NCI-H146 treated with DMSO at 0.1 percent for 48 hours (cell line): Measurements from ENCODE around the gene HPSE2.
"Not testable (repeated sequence)": the region's sequence is repeated elsewhere in the genome, so short reads cannot be mapped to it uniquely, and the experiment has no call there.

Source experiments
- DNase-seq: peaks from one replicate; lab custom pipeline; 2025; ENCODE audit not compliant: unreplicated experiment; lab: John Stamatoyannopoulos, UW

Gene HPSE2

DNA sequence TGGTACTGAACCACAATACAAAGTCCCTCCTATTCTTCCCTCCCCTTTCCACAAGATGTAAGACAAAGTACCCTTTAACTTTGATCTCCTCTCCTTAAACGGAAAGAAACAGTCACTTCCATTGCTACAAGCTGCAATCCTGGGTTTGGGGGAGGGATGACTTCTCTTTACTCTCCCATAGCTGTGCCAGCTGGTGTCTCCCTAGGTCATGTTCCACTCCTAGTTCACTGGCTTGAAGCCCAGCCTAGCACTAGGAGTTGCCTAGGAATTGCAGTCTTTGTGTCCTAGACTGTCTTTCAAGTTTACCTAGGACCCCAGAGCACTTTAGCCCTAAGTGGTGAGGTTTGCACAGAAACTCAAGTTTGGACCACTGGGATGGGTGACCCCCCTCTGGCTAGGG, 311.1 kb downstream of the HPSE2 start:
- no peak for DNase-seq

DNA sequence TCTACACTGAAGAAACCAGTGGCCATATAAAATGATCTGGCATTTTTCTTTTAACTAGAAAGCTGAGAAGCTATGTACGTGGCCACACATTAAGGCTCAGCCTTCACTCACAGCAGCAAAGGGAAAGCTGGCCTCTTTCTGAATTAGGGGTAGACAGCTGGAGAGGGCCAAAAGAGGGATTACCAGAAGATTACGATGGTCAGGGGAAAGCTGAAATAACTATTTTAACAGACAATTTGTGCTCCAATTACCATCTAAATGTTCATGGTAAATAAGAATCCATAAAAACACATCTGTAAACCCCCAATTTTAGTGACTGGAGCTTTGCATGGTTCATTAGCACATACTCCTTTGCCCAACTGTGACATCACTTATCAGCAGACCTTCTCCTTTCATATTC, 314.3 kb downstream of the HPSE2 start:
- no peak for DNase-seq

DNA sequence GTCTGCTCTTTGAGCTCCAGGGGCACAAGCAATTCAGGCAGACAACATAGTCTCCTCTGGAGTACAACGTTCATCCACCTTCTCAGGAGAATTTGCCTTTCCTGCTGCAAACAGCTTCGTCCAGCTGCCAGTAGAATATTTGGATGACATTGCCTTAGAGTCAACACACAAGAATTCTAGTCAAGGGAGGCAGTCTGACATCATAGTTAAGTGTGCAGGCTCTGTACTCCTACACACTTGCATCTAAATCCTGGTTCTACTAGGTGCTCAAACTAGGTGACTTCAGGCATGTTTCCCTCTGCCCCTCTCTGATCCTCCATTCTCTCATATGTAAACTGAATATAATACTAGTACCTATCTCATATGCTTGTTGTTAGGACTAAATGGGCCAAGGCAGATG, 314.8 kb downstream of the HPSE2 start:
- DNase-seq: no peak

DNA sequence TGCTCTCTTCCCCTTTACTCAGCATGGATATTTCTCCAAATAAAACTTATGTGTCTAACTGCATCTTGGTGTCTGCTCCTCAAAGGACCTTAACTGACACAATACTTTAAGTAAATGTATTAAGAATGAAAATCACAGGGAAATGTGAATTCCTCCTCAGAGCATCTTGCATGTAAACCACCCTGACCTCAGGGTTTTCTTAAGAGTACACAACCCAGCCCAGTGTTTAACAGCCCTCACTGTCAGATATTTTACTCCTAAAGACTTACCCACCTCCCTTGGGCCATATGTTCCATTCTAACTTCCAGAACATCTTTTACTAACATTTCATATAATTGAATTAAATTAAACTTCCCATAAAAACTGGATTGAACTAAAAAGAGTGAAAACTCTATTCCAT, 315.3 kb downstream of the HPSE2 start:
- no peak for DNase-seq

DNA sequence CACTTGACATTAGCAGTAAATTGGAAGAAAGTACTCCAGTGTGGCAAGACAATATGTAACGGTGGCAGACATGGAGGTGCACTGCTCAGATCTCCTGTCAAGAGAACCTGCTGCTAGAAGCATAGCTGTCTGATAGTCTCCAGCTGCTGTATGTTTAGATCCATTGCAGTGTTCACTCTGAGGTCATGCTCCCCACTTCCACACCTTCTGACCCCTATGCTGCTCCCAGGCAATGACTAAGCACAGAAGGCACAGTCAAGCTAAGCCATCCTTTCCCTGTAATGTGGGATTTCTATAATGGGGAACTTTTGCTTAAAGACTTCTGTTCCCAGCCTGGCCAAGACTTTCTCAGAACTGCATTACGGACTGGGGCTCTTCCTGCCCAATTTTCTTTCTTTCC, 315.8 kb downstream of the HPSE2 start:
- DNase-seq: no peak

DNA sequence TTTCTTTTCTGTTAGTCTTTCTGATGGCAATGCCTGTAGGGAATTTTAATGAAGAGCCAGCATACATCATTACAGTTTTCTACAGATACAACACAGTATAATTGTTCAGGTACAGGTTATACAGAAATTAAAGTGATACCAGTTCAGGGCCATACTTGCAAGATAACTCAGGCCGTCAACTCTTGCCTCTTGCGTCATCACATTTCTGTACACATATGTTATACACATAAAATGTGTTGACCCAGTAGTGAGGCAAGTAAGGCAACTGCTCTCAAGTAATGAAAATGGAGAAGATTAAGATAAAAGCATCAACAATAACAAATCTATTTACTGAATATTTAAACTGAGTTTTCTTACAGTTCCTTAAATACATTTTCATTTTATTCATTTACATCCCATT, 317.8 kb downstream of the HPSE2 start:
- no peak for DNase-seq

DNA sequence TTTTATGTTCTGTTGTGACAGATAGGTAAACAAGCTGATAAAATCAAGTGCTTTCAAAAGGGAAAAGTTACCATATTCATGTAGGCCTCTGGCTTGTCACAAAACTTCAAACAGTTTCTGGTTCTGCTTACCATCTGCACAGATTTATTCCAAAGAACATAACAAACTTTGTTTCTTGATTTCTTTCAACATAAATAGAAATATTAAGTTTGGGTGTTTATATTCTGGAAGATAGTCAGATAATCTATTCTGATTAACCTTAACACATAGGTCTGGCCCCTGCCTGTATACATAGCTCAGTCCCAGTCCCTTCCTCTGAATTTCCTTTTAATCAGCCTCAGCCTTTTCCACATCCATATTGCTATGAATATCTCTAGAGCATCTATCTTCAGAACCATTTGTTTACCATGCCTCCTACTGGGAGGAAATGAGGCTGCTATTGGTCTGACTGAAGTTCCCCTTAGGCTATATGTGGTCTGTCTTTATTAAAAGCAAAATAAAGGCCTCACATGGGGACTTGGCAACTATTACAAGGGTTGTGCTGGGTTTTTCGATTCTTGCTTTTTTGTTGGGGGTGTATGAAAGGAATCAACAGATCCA, 319.0 kb downstream of the HPSE2 start:
- DNase-seq: no peak

DNA sequence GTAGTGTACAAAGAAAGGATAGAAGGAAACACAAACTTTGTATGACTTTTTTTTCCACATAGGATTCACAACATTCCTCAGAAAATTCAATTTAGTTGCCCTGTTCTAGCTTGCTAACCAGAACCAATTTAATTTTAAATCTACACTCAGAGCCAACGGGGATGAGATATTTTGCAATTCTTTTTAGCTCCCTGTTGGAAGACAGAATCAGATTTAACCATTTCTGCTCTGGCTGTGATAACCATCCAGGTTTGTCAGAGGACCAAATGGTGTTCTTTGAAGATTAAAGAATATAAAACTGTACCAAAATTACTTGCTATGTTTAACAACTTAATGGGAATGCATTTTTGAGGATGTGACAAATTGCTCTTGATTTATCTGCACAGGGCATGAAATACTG, 319.7 kb downstream of the HPSE2 start:
- DNase-seq: no peak

DNA sequence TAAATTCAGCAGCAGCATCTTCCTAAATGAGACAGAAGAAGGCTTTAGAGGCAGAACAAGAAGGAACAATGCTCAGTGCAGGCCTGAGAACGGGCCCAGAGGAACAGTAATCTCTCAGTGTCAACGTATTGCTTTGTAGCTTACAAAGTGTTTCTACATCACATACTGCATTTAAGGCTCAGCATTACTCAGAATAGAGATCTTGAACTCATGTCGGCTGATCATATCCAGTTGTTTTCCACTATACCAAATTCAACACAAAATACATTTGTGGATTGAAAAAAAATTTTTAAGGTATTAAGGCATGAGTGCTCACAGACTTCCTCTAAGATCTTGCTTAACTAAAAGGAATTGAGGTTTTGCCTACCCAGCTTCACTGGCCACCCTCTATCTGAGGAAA, 325.1 kb downstream of the HPSE2 start:
- DNase-seq: no peak

DNA sequence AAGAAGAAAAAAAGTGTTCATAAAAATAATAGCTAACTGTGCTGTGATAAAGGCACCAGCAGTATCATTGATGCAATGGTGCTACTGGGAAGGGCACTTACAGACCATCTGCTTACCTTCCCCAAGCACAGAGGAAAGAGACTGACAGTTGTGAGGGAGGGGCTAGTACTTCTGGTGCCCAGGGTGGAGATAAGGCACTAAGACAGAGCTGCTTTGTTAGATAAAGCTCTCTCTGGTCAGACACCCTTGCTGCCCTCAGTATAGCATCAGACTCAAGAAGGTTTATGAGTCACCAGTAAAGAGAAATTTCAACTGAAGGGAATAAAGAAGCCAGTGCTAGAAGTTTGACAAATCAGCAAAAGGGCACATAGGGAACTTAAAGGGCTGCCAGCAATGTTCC, 325.6 kb downstream of the HPSE2 start:
- DNase-seq: no peak

DNA sequence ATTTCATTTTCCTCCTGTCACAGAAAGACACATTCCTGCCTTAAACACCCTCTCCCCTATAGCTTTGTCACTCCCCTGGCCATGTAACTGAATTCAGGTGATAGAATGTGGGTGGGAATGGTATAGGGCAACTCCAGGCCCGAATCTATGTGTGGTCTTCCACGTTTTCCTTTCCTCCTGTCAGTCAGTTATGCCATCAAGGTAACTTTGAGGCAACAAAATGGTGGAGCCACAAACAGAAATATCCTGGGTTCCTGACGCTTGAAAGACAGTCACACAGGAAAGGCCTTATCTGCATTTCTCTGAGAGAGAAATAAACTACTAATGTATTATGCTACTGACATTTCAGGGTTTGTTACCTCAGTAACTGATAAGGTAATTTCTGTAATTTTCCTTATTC, 326.8 kb downstream of the HPSE2 start:
- no peak for DNase-seq

DNA sequence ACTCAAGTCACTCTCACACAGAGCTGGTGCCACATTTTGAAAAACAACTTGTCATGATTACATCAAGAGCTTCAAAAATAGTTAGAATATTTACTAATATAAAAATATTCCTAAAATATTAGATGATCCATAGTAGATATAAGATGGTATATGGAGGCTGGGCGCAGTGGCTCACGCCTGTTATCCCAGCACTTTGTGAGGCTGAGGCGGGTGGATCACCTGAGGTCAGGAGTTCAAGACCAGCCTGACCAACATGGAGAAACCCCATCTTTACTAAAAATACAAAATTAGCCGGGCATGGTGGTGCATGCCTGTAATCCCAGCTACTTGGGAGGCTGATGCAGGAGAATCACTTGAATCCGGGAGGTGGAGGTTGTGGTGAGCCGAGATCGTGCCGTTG, 327.4 kb downstream of the HPSE2 start:
- DNase-seq: not testable (repeated sequence)

DNA sequence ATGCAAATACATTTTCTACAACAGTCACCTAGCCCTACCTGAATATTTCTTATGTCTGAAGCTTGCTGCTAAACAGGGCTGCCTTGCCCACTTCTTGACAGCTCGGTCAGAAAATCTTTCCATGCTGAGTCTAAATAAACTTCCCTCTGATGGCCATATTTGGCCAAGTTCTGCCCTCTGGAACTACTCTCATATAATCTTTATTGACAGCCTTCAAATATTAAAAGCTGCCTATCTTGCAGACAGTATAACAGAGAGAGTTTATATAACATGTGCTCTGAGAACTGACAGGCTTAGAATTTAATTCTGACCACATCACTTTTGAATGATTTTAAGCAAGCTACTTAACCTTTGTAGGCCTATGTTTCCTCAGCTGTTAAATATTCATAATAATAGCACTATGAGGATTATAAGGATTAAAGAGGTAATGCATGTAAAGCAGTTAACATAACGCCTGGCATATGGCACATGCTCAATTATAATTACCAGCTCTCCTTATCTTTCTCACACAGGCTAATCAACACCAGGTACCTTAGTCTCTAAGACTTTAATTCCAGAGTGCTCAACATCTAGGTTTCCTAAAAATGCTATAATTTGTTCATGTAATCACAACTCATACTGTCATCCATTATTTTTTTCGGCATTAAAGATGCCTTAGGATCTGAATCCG, 334.1 kb downstream of the HPSE2 start:
- DNase-seq: no peak

DNA sequence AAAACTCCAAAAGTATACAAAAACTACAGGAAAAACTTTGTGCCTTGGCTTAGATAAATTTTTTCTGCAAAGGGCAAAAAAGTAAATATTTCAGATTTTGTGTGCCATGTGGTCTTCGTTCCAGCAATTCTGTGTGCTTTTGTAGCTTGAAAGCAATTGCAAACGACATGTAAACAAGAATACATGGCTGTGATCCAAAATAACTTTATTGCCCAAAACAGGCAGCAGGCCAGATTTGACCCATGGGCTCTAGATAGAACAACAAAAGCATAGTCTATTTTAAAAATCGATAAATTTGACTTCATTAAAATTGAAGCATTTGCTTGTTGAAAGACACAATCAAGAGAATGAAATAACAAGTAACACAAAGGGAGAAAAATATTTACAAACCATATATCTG, 336.6 kb downstream of the HPSE2 start:
- no peak for DNase-seq

DNA sequence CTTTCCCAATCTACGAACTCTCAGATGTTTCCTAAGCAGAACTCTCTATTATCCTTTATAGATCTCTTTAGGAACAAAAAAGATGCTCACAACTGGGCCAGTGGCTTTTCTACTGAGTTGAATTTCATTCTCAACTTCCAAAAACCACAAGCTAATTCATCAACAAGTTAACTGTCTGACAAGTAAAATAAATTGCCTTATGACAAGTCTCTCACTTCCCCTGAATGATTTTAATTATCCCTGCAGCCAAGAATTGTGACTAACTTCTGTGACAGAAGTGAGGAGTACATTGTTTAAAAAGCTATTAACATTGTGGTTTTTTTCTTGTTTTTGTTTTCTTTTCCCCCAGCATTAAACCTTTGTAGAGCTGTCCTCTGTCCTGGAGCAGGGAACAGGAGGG, 343.1 kb downstream of the HPSE2 start:
- DNase-seq: no peak

DNA sequence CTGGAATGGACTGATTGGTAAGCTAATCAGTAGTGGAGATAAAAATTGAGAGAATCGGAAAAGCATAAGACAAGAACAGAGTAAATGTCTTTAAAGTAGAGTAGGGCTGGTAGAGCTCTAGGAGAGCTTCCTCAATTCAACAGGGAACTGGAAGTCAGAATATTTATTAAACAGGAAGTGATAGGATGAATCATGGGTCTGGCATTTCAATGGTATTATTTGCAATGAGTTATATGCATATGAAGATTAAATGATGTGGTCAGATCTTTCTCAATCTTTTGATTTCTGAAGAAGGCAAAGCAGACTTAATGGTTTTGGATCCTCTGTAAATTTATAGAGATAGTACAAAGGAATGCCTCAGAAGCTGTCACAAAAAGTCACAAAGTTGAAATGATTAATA, 349.0 kb downstream of the HPSE2 start:
- DNase-seq: no peak

DNA sequence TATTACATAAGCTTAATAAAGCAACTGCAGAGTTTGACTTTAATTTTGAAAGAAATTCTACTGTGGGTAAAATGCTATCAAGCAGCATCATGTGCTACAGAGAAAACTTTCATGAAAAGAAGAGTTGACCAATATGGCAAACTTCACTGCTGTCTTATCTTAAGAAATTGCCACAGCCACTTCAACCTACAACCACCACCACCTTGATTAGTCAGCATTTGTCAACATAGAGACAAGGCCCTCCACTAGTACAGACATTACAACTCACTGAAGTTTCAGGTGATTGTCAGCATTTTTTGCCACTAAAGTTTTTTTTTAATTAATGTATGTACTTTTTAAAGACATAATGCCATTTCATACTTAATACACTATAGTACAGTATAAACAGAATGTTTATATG, 350.3 kb downstream of the HPSE2 start:
- no peak for DNase-seq

DNA sequence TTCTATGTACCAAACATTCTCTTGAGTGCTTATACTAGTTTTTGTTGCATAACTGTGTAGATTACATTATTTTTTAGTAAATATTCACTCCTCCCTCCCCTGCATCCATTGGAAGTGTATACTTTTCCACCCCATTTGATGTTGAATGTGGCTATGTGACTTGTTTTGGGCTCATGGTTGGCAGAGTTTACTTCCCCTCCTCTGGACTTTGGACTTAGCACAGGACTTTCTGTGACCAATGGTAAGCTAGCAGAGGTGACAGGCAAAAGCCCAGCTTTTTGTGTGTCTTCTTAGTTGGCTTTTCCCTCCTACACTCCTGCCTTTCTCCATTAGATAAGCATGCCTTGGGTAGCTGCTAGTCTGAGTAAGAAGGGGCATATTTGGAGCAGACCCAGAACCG, 353.9 kb downstream of the HPSE2 start:
- no peak for DNase-seq

DNA sequence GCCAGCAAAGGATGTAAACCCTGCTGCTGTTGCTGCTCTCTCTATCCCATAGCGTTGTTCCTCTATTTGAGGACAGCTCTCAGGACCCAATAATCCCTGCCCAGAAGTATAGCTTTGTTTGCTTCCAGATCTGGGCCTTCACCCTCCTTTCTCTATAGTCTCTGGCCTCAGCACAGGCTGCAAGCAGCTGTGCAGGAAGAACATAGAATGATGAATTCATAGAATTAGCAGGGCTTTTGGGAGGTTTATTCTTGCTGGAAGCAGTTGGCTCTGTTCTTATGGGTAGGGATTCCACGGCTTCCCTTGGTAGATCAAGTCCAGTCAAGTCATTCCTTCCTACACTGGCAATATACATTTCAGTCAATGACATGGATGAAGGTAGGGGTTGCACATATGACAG, 354.7 kb downstream of the HPSE2 start:
- no peak for DNase-seq

DNA sequence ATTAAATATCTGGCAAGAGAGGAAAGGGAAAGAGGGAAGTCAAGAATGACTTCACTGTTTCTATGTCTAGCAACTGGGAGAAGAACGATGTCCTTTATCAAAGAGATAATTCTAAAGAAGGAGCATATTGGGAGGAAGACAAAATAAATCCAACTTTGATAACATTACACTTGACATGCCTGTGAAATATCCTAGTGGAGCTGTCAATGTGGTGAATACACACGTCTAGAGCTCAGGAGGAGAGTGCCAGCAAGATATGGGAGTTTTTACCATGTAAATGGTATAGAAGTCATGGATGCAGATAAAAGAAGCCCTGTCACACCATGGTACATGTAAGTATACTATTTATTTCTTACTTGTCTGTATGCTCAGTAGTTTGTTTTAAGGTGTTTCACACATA, 356.7 kb downstream of the HPSE2 start:
- DNase-seq: no peak

DNA sequence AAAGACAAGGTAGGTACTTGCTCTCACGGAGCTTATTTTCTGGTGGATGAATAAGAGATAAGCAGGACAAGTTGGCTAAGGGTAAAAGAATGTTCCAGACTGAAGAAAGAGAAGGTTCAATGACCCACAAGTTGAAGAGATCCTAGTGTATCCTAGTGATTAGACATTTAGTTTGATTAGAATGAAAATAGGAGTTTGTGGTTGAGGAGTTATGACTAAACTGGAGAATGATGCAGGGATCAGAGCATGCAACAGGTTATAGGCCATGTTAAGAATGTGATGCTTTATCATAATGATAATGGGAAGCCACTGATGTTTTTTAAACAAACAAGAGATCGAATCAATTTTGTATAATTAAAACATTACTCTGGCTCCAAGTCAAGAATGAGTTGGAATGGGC, 357.2 kb downstream of the HPSE2 start:
- DNase-seq: no peak

DNA sequence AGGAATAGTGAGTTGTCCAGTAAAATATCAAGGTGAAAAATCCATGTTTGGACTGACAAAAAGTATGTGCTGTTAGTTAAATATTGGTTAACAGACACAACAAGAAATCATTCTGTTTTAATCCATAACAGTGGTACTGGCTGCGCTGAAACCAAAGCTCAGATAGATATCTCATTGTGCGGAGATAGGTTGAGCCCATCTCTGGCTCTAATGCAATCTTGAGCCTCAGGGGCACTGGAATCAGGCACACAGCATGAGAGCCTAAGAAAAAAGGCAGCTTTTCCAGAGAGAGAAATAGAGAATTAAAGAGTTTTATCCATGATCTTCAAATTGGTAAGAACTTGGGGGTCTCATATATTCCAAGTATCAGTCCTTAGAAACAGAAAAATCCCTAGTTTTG, 373.7 kb downstream of the HPSE2 start:
- DNase-seq: no peak

DNA sequence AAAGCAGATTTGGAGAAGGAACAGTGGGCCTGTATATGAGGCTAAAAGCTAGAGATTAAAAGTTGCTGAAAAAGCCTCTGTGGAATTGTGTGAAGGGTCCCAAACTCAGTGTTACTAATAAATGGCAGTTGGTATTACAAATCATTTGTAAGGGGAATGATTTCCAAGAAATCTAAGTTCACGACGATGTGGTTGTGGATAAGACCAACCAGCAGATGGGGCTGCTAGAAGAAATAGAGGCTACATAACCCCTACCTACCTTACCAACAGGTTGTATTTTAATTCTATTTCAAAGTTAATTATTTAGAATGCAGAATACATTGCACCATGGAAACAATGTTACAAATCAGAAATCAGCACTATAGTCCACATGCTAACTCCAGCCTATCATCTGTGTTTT, 377.1 kb downstream of the HPSE2 start:
- DNase-seq: no peak
